Ishikawa (cell line): ENCODE measurements around the gene C1QB.

Experiments used
- CEBPB ChIP-seq: IDR thresholded peaks from 2 replicates; pipeline ENCODE4 v1.6.1; 2012
- CREB1 ChIP-seq: IDR thresholded peaks from 2 replicates; pipeline ENCODE4 v1.6.1; 2012; ENCODE audit warnings: low read depth
- EGR1 ChIP-seq: IDR thresholded peaks from 2 replicates; pipeline ENCODE4 v1.6.1; 2012
- EP300 ChIP-seq: IDR thresholded peaks from 2 replicates; pipeline ENCODE4 v1.6.1; 2012; ENCODE audit warnings: borderline replicate concordance
- FOXM1 ChIP-seq: IDR thresholded peaks from 2 replicates; pipeline ENCODE4 v1.6.1; 2012; ENCODE audit warnings: low read depth, borderline replicate concordance
- MAX ChIP-seq: IDR thresholded peaks from 2 replicates; pipeline ENCODE4 v1.6.1; 2012
- NFIC ChIP-seq: IDR thresholded peaks from 2 replicates; pipeline ENCODE4 v1.6.1; 2012
- RAD21 ChIP-seq: IDR thresholded peaks from 2 replicates; pipeline ENCODE4 v1.6.1; 2012; ENCODE audit warnings: low read depth
- REST ChIP-seq: IDR thresholded peaks from 2 replicates; pipeline ENCODE4 v1.6.1; 2012; ENCODE audit warnings: low read depth, mild to moderate bottlenecking
- TAF1 ChIP-seq: IDR thresholded peaks from 2 replicates; pipeline ENCODE4 v1.6.1; 2012; ENCODE audit warnings: low read depth, mild to moderate bottlenecking
- TCF12 ChIP-seq: IDR thresholded peaks from 2 replicates; pipeline ENCODE4 v1.6.1; 2012; ENCODE audit warnings: low read depth
- TEAD4 ChIP-seq: IDR thresholded peaks from 2 replicates; pipeline ENCODE4 v1.6.1; 2012
- USF1 ChIP-seq: IDR thresholded peaks from 2 replicates; pipeline ENCODE4 v1.6.1; 2012
- YY1 ChIP-seq: IDR thresholded peaks from 2 replicates; pipeline ENCODE4 v1.6.1; 2012; ENCODE audit warnings: low read depth
- ZBTB7A ChIP-seq: IDR thresholded peaks from 2 replicates; pipeline ENCODE4 v1.6.1; 2012; ENCODE audit warnings: low read depth

The C1QB gene

GRCh38 chr1:22676916-22677583, 24.0 kb downstream of the C1QB start:
- TF ChIP-seq MAX (no peak), TCF12 (no peak)

GRCh38 chr1:22677931-22678896, 25.2 kb downstream of the C1QB start:
- TF ChIP-seq ZBTB7A (no peak), TCF12 (no peak), REST (no peak), FOXM1 (no peak), EP300 (no peak), EGR1 (no peak), CEBPB (no peak), TEAD4 (no peak), TAF1 (no peak), YY1 (no peak), CREB1 (no peak), MAX (no peak), RAD21 (no peak), USF1 (no peak)

- TF ChIP-seq FOXM1 (no peak), CEBPB (no peak), CREB1 (no peak), YY1 (no peak), EP300 (no peak), REST (no peak), EGR1 (no peak), TAF1 (no peak), MAX (no peak), ZBTB7A (no peak), TEAD4 (no peak), USF1 (no peak), NFIC (no peak), RAD21 (no peak), TCF12 (no peak)
These were observed 27.7 kb downstream of the C1QB start for GRCh38 chr1:22680726-22681125.

- TF ChIP-seq CEBPB: no peak
- no peak for TF ChIP-seq REST
- TF ChIP-seq YY1: no peak
- TF ChIP-seq RAD21: no peak
- no peak for TF ChIP-seq MAX
- TF ChIP-seq EP300: no peak
- TF ChIP-seq NFIC: no peak
- no peak for TF ChIP-seq TCF12
- TF ChIP-seq FOXM1: no peak
- no peak for TF ChIP-seq USF1
- no peak for TF ChIP-seq ZBTB7A
- TF ChIP-seq CREB1: no peak
- TF ChIP-seq TAF1: no peak
- no peak for TF ChIP-seq EGR1
- no peak for TF ChIP-seq TEAD4
These were observed 28.7 kb downstream of the C1QB start for GRCh38 chr1:22681556-22682276.
